WI38 (cell line): ENCODE results near the gene SYT8.

Experiments
- H3K4me3 ChIP-seq: 2 replicates; pipeline ENCODE4 v1.5.1; 2011; ENCODE audit warnings: low read depth, mild to moderate bottlenecking, control low read depth, low read length
- TF ChIP-seq, protein P1 (sequence below): IDR thresholded peaks from 2 replicates; pipeline ENCODE4 v1.5.1; 2012; ENCODE audit warnings: low read depth, mild to moderate bottlenecking, control low read depth, low read length

Gene SYT8

DNA sequence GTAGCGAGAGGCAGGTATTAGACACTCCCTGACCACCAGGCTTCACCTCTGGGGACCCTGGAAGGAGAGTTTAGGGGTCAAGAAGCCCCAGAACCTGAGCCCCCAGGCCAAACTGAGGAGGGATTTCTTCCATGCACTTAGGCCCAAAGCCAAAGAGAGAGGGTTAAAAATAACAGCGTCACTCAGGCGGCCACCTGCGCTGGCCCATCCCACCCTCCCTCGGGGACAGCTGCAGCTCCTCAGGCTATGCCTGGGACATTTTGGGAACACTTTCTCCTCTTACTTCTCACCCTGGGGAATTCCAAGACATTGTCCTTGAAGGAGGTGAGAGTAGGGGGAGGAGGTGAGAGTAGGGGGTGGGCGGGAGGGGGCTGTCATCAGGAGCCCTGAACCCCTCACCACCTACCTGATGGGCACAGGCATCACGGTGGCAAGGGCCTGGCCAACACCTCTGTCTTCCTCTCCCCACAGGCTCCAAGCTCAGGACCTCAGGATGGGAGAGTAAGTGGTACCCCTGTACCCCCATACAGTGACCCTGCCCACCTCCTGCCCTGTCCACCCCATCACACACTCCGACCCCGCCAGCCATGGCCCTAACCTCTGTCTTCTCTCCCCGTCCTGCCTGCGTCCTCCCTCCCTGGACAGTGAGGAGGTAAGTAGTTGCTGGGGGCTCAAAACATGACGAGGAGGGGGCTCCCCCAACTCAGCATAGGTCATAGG is 4.6 kb downstream of the SYT8 start:
- TF ChIP-seq, protein P1, sequence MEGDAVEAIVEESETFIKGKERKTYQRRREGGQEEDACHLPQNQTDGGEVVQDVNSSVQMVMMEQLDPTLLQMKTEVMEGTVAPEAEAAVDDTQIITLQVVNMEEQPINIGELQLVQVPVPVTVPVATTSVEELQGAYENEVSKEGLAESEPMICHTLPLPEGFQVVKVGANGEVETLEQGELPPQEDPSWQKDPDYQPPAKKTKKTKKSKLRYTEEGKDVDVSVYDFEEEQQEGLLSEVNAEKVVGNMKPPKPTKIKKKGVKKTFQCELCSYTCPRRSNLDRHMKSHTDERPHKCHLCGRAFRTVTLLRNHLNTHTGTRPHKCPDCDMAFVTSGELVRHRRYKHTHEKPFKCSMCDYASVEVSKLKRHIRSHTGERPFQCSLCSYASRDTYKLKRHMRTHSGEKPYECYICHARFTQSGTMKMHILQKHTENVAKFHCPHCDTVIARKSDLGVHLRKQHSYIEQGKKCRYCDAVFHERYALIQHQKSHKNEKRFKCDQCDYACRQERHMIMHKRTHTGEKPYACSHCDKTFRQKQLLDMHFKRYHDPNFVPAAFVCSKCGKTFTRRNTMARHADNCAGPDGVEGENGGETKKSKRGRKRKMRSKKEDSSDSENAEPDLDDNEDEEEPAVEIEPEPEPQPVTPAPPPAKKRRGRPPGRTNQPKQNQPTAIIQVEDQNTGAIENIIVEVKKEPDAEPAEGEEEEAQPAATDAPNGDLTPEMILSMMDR: no peak
- H3K4me3 ChIP-seq: no peak overlapping the region

DNA sequence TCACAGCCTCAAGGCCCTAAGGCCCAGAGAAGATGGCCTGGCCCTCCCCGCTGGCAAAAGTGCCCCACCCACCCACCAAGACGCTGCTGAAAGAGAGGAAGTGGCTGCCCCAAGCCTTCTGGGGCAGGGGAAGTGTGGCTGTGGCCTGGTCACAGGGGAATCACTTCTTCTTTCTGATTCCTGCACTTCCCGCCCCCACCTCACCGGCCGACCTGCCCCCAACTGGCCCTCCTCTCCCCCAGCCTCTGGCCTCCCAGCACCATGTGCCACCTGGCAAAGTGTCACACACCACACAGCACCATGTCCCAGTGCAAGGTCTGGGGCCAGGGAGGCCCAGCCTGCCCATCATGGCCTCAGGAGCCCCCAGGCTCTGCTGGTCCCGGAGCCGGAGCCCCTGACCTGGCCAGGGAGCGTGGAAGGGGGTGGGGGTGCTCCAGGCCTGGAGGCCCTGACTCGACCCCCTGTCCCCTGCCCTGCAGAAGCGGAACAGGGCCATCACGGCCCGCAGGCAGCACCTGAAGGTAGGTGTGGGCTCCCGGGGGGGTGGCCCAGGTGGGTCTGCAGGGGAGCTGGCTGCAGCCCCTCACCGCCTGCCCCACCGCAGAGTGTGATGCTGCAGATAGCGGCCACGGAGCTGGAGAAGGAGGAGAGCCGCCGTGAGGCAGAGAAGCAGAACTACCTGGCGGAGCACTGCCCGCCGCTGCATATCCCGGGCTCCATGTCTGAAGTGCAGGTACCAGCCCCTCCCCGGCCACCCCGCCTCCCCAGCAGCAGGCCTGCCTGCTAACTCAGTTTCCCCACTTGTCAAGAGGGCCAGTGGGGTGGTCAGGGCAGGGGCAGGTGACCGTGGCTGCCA is 5.4 kb downstream of the SYT8 start:
- TF ChIP-seq, protein P1: no peak
- H3K4me3 ChIP-seq: no peak overlapping the region

DNA sequence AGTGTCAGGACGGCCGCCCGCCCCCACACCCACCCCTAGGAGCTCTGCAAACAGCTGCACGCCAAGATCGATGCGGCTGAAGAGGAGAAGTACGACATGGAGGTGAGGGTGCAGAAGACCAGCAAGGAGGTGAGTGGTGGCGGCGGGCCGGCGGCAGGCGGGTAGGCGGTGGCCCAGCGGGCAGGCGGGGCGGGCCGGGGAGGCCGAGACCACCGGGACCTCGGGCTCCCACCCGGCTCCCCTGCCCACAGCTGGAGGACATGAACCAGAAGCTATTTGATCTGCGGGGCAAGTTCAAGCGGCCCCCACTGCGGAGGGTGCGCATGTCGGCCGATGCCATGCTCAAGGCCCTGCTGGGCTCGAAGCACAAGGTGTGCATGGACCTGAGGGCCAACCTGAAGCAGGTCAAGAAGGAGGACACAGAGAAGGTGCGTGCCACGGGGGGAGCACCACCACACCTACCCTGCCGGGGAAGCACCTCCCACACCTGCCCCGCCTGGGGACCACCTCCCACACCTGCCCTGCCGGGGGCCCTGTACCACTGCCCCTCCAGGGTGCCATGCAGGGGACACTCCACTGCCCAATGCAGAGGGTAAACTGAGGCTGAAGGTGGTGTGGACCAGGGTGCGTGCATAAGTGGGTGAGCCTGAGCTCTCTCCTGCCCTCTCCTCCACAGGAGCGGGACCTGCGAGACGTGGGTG is 6.1 kb downstream of the SYT8 start:
- no peak overlapping the region for H3K4me3 ChIP-seq
- TF ChIP-seq, protein P1: no peak

DNA sequence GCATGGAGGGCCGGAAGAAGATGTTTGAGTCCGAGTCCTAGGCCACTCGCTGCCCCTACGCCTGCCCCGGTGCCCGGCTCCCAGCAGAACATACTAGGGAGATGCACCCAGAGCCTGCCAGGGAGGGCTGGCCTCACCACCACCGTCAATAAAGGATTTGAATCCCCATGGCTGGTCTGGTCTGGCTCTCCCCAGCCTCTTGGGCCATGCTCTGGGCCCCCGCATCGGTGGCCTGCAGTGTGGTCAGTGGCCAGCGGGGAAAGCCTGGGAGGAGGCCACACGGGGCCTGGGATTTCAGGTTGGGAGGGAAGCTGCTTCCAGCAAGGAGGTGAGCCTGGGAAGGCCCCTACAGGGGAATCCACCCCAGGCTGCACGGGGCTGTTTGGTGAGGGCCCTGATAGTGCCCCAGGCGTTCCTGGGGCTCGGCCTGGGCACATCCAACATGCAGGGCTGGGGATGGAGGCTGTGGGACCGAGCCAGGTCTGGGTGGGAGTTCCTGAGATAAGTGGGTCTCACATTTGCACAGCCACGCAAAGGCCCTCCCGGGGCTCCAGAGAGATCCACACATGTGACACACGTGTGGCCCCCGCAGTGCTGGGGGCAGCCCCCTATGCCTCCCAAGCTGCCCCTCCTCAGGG is 6.8 kb downstream of the SYT8 start:
- TF ChIP-seq, protein P1: no peak
- H3K4me3 ChIP-seq: no peak overlapping the region

DNA sequence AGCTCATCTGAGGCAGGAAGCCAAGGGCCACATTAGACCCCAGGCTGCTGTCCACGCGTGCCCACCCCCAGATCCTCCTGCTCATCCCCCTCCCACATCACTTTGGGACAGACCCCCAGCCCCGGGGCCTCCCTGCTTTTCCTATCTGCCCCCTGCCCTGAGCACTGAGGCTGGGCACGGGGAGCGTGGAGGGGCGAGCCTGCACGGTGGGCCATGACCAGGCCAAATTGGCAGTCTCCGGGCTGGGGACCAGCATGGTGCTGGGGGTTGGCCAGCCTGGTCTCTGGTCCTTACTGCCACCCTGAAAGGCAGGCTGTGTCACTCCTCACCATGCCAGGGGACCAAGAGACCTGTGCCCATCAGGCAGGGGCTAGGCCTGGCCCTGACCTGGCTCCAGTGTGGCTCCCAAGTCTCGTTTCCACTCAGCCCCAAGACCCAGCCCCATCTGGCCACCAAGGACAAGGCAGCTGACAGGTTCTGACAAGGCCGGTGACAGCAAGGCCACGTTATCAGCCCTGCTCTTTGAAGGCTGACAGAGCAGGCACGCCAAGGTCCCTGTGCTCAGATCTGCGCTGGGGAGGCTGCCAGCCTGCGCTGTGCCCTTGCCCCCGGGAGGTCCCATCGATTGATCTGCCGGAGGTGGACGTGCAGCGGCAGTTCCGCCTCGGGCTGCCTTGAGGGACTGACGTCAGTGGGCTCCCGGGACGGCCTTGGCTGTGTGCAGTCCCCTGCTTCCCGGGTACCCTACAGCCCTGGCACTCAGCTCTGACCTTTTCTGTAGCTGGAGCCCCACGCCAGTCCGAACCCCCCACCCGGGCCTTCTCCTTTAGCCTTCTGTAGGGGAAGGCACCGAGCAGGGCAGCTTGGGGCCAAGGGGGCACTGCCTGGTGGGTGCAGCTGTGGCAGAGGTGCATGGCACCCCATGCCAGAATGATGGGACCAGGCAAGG is 7.6 kb downstream of the SYT8 start:
- H3K4me3 ChIP-seq: no peak overlapping the region
- TF ChIP-seq, protein P1: no peak

DNA sequence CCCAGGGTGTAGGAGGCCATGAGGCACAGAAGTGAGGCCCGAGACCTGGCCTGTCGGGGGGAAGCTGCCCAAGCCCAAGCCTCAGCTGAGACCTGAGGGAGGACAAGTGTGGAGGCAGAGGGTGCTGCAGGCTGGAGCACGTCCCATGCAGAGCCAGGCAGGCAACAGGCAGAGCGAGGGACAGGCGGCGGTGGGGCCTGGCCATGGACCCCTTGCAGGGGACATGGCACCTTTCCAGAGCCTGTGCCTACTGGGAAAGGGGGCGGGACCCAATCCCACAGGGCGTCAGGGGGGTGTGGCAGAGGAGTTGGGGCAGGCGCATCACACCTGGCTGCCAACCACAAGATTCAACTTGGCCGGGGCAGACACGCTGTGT is 8.3 kb downstream of the SYT8 start:
- no peak overlapping the region for H3K4me3 ChIP-seq
- TF ChIP-seq, protein P1: no peak
